GM23338 (cell line): ENCODE data around the gene SGMS2. TPM values are rescaled to one million over a fixed set of nuclear protein-coding genes. Genes with fewer than 3 reads are reported as not detected.

Experiments used
- ATAC-seq: fragments of 200-7000 bp; cut with Tn5 transposase; 3 replicates; pipeline ENCODE4 v1.9.1; 2020
- DNase-seq: peaks from one replicate; pipeline ENCODE4 v3.0.0-alpha.2; 2015; ENCODE audit warnings: low spot score
- H2AFZ ChIP-seq: fragments of 200-600 bp; sonication (generic); 2 replicates; pipeline ENCODE4 v1.8.0; 2016; ENCODE audit warnings: antibody characterized with exemption, mild to moderate bottlenecking, moderate library complexity
- H3F3A ChIP-seq: fragments of 200-600 bp; sonication (generic); replicated peaks from 2 replicates; pipeline ENCODE4 v1.8.0; 2017; ENCODE audit warnings: antibody characterized with exemption, mixed run types, low read depth
- H3K27ac ChIP-seq: fragments of 200-600 bp; sonication (generic); 2 replicates; pipeline ENCODE4 v1.6.1; 2016; ENCODE audit warnings: low read depth
- H3K27me3 ChIP-seq: fragments of 200-600 bp; sonication (generic); 2 replicates; pipeline ENCODE4 v1.8.0; 2016; ENCODE audit warnings: mild to moderate bottlenecking, mixed run types, moderate library complexity; ENCODE audit not compliant: insufficient read depth
- H3K36me3 ChIP-seq: fragments of 200-600 bp; sonication (generic); 2 replicates; pipeline ENCODE4 v1.8.0; 2016; ENCODE audit warnings: mild to moderate bottlenecking; ENCODE audit not compliant: insufficient read depth
- H3K4me1 ChIP-seq: fragments of 200-600 bp; sonication (generic); 2 replicates; pipeline ENCODE4 v1.8.0; 2016; ENCODE audit warnings: mild to moderate bottlenecking, moderate library complexity; ENCODE audit not compliant: insufficient read depth
- H3K4me2 ChIP-seq: fragments of 200-600 bp; sonication (generic); 2 replicates; pipeline ENCODE4 v1.7.1; 2017; ENCODE audit warnings: mixed run types
- H3K4me3 ChIP-seq: fragments of 200-600 bp; sonication (generic); 2 replicates; pipeline ENCODE4 v1.6.1; 2016; ENCODE audit warnings: mixed run types
- H3K79me2 ChIP-seq: fragments of 200-600 bp; sonication (generic); replicated peaks from 2 replicates; pipeline ENCODE4 v1.8.0; 2017; ENCODE audit warnings: mild to moderate bottlenecking; ENCODE audit not compliant: insufficient read depth
- H3K9me2 ChIP-seq: fragments of 200-600 bp; sonication (generic); 2 replicates; pipeline ENCODE4 v1.8.0; 2017; ENCODE audit not compliant: insufficient read depth
- H4K20me1 ChIP-seq: fragments of 200-600 bp; sonication (generic); replicated peaks from 2 replicates; pipeline ENCODE4 v1.8.0; 2017; ENCODE audit warnings: mild to moderate bottlenecking; ENCODE audit not compliant: insufficient read depth
- H3K27ac Mint-ChIP-seq: 2 replicates; pipeline ENCODE4 v1.8.0; 2020; ENCODE audit warnings: inconsistent platforms, mild to moderate bottlenecking, moderate library complexity, mixed read lengths
- H3K27me3 Mint-ChIP-seq: 3 replicates; pipeline ENCODE4 v1.8.0; 2022; ENCODE audit warnings: low read depth, mild to moderate bottlenecking, moderate library complexity, mixed read lengths, inconsistent platforms; ENCODE audit not compliant: insufficient read depth, poor library complexity
- H3K36me3 Mint-ChIP-seq: 3 replicates; pipeline ENCODE4 v1.8.0; 2021; ENCODE audit warnings: low read depth, mild to moderate bottlenecking, inconsistent platforms, moderate library complexity, mixed read lengths
- H3K4me1 Mint-ChIP-seq: 3 replicates; pipeline ENCODE4 v1.8.0; 2020; ENCODE audit warnings: mild to moderate bottlenecking, inconsistent platforms, mixed read lengths
- H3K4me3 Mint-ChIP-seq: 3 replicates; pipeline ENCODE4 v1.8.0; 2021; ENCODE audit warnings: moderate library complexity, mild to moderate bottlenecking, inconsistent platforms, mixed read lengths
- H3K9me3 Mint-ChIP-seq: 3 replicates; pipeline ENCODE4 v1.8.0; 2020; ENCODE audit warnings: moderate library complexity, mild to moderate bottlenecking, inconsistent platforms, mixed read lengths
- CREB1 ChIP-seq: fragments of 250-450 bp; sonication (Bioruptor Pico); IDR thresholded peaks from 2 replicates; pipeline ENCODE4 v1.5.0; 2020; ENCODE audit warnings: low read depth, mild to moderate bottlenecking, moderate library complexity
- ETS1 ChIP-seq: IDR thresholded peaks from 2 replicates; pipeline ENCODE4 v1.6.1; 2016; ENCODE audit warnings: antibody characterized with exemption
- EZH2 ChIP-seq: fragments of 200-600 bp; sonication (generic); IDR thresholded peaks from one replicate; pipeline ENCODE4 v1.8.0; 2017; ENCODE audit warnings: antibody characterized with exemption, mild to moderate bottlenecking, low read depth; ENCODE audit not compliant: unreplicated experiment
- JUNB ChIP-seq: IDR thresholded peaks from one replicate; pipeline ENCODE4 v1.6.1; 2016; ENCODE audit warnings: antibody characterized with exemption; ENCODE audit not compliant: unreplicated experiment
- NANOG ChIP-seq: IDR thresholded peaks from 2 replicates; pipeline ENCODE4 v1.6.1; 2016; ENCODE audit warnings: antibody characterized with exemption, borderline replicate concordance
- REST ChIP-seq: IDR thresholded peaks from one replicate; pipeline ENCODE4 v1.6.1; 2018; ENCODE audit warnings: antibody characterized with exemption; ENCODE audit not compliant: unreplicated experiment
- ZNF114 ChIP-seq: fragments of 250-450 bp; sonication (Bioruptor Pico); IDR thresholded peaks from 2 replicates; pipeline ENCODE4 v1.5.0; 2020; ENCODE audit warnings: mild to moderate bottlenecking, moderate library complexity
- ZNF462 ChIP-seq: fragments of 250-450 bp; sonication (Bioruptor Pico); IDR thresholded peaks from 2 replicates; pipeline ENCODE4 v1.5.0; 2020; ENCODE audit warnings: mild to moderate bottlenecking, moderate library complexity
- polyA plus RNA-seq: library from polyadenylated mRNA; unstranded; fragments of >200 nt; fragmentation: Nextera tagmentation; extraction: Ambion mirVana; gene quantifications from 2 replicates; pipeline ENCODE4 v1.2.1, GENCODE V29; 2016
- total RNA-seq: library from RNA; depleted of rRNA; stranded (reverse); fragments of >200 nt; shearing (Covaris generic); gene quantifications from 2 replicates; pipeline ENCODE4 v1.2.3, GENCODE V29; 2014

The SGMS2 gene
- total and polyA plus RNA-seq, 2 experiments from 2014 or later: 0.35 to 1.1 TPM

GRCh38 chr4:107885865-107886264 is 61.1 kb downstream of the SGMS2 start:
- peaks cover 4% of the 10 kb centered on the region; the same call in 1 of the 2 replicates for H3F3A ChIP-seq
- Mint-ChIP-seq H3K4me1 (peaks cover 3% of the 10 kb centered on the region; the same call in 1 of the 3 replicates), H3K27ac (no peak overlapping the region), H3K9me3 (peaks cover 69% of the 10 kb centered on the region), H3K4me3 (no peak overlapping the region), H3K27me3 (peaks cover 6% of the 10 kb centered on the region), H3K36me3 (peaks cover 62% of the 10 kb centered on the region)
- H4K20me1 ChIP-seq: no peaks in the 10 kb centered on the region
- no peaks in the 10 kb centered on the region for H3K4me1 ChIP-seq
- H2AFZ ChIP-seq: no peak overlapping the region
- no peak overlapping the region for H3K4me2 ChIP-seq
- no peak overlapping the region for H3K27ac ChIP-seq
- ATAC-seq (no peak), DNase-seq (no peak)
- peaks cover 35% of the 10 kb centered on the region for H3K36me3 ChIP-seq
- H3K4me3 ChIP-seq: no peak overlapping the region
- TF ChIP-seq REST: no peak
- no peak for TF ChIP-seq CREB1 (CRISPR knock-in tag)
- TF ChIP-seq EZH2: no peak
- no peak for TF ChIP-seq JUNB
- TF ChIP-seq ZNF114: no peak
- no peak for TF ChIP-seq NANOG
- TF ChIP-seq ETS1: no peak
- TF ChIP-seq ZNF462 (CRISPR knock-in tag): no peak
- no peaks in the 10 kb centered on the region for H3K27me3 ChIP-seq
- H3K79me2 ChIP-seq: no peaks in the 10 kb centered on the region
- H3K9me2 ChIP-seq: peaks cover 4% of the 10 kb centered on the region
